Osteocyte (in vitro differentiated cells): ENCODE results near the gene ARVCF. TPM values are rescaled to one million over a fixed set of nuclear protein-coding genes. Genes with fewer than 3 reads are reported as not detected.

Experiments used
- DNase-seq: peaks from one replicate; pipeline ENCODE4 v3.0.0; 2021; ENCODE audit warnings: mixed read lengths; ENCODE audit not compliant: unreplicated experiment; ENCODE audit errors: extremely low spot score
- H3K27ac Mint-ChIP-seq: one replicate; pipeline ENCODE4 v1.8.0; 2021; ENCODE audit warnings: mild to moderate bottlenecking, mixed read lengths; ENCODE audit not compliant: unreplicated experiment
- H3K27me3 Mint-ChIP-seq: one replicate; pipeline ENCODE4 v1.8.0; 2021; ENCODE audit warnings: mixed read lengths; ENCODE audit not compliant: unreplicated experiment
- H3K36me3 Mint-ChIP-seq: one replicate; pipeline ENCODE4 v1.8.0; 2021; ENCODE audit warnings: mixed read lengths; ENCODE audit not compliant: unreplicated experiment
- H3K4me1 Mint-ChIP-seq: one replicate; pipeline ENCODE4 v1.8.0; 2021; ENCODE audit warnings: mixed read lengths; ENCODE audit not compliant: unreplicated experiment
- H3K4me3 Mint-ChIP-seq: one replicate; pipeline ENCODE4 v1.8.0; 2021; ENCODE audit warnings: mild to moderate bottlenecking, moderate library complexity, mixed read lengths; ENCODE audit not compliant: unreplicated experiment
- H3K9me3 Mint-ChIP-seq: one replicate; pipeline ENCODE4 v1.8.0; 2021; ENCODE audit warnings: mixed read lengths; ENCODE audit not compliant: unreplicated experiment
- total RNA-seq: library from RNA; stranded (reverse); gene quantifications from 2 replicates; pipeline ENCODE4 v1.2.1, GENCODE V29; 2021
- TF ChIP-seq, protein P1 (sequence below): fragments of 200-600 bp; sonication (generic); IDR thresholded peaks from 2 replicates; pipeline ENCODE4 v1.5.0; 2021; ENCODE audit warnings: antibody characterized with exemption, mild to moderate bottlenecking, moderate library complexity

Gene ARVCF
- total RNA-seq, 1 donor from 2014 or later = 29.3 TPM

DNA sequence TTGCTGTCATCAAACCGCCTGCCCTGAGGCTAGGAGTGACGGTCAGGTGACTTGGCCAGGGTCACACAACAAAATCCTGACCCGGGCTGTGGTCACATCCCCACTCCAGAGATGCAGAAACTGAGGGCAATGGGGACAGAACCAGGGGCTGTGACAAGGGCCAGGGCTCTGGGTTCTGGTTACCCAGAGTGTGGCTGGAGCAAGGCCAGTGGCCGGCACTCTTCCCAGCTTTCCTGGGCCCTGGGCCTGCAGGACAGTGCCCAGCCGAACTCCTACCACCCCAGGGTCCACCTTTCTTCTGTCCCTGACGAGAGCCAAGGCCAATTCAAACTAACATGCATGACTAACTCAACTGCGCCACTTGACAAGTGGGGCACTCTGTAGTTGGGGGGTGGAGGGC is 35.9 kb downstream of the ARVCF start:
- H3K9me3 Mint-ChIP-seq = no peaks in the 10 kb centered on the region
- peaks cover 10% of the 10 kb centered on the region for H3K4me1 Mint-ChIP-seq
- peaks cover 8% of the 10 kb centered on the region for H3K36me3 Mint-ChIP-seq
- TF ChIP-seq, protein P1, sequence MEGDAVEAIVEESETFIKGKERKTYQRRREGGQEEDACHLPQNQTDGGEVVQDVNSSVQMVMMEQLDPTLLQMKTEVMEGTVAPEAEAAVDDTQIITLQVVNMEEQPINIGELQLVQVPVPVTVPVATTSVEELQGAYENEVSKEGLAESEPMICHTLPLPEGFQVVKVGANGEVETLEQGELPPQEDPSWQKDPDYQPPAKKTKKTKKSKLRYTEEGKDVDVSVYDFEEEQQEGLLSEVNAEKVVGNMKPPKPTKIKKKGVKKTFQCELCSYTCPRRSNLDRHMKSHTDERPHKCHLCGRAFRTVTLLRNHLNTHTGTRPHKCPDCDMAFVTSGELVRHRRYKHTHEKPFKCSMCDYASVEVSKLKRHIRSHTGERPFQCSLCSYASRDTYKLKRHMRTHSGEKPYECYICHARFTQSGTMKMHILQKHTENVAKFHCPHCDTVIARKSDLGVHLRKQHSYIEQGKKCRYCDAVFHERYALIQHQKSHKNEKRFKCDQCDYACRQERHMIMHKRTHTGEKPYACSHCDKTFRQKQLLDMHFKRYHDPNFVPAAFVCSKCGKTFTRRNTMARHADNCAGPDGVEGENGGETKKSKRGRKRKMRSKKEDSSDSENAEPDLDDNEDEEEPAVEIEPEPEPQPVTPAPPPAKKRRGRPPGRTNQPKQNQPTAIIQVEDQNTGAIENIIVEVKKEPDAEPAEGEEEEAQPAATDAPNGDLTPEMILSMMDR = no peak
- H3K27me3 Mint-ChIP-seq = no peaks in the 10 kb centered on the region
- H3K4me3 Mint-ChIP-seq = no peak overlapping the region
- DNase-seq = no peak
- H3K27ac Mint-ChIP-seq = no peak overlapping the region

DNA sequence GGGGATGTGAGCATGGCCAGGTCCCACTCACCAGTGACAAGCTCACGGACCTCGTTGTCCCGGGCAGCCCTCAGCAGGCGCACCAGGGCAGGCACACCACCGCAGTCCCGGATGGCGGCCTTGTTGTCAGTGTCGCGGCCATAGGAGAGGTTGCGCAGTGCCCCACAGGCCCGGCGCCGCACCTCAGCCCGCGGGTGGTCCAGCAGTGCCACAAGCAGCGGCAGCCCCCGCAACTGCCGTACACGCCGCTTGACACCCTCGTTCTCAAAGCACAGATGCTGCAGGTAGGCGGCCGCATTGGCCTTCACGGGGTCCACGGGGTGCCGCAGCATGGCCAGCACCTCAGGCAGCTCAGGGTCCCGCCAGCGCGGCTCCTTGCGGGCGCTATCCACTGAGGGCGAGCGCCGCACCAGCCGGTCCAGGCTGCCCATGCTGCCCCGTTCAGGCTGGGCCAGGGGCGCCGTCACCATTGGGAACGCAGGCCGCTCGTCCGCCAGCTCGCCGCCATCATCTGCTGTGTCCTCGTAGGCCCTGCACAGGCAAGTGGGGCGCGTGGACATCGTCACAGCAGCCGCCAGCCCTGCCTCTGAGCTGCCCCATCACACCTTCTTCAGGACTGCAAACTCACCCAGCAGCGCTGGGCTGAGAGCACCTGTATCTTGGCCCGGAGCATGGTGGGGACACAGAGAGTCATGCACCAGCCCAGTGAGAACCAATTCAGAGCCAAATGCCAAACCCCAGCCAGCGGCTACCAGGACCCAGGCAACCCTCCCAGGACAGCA is 36.7 kb downstream of the ARVCF start:
- Mint-ChIP-seq H3K27ac (no peak overlapping the region), H3K4me1 (peaks cover 11% of the 10 kb centered on the region), H3K9me3 (no peaks in the 10 kb centered on the region), H3K36me3 (peaks cover 8% of the 10 kb centered on the region), H3K27me3 (no peaks in the 10 kb centered on the region), H3K4me3 (no peak overlapping the region)
- DNase-seq = no peak
- TF ChIP-seq, protein P1 = no peak

DNA sequence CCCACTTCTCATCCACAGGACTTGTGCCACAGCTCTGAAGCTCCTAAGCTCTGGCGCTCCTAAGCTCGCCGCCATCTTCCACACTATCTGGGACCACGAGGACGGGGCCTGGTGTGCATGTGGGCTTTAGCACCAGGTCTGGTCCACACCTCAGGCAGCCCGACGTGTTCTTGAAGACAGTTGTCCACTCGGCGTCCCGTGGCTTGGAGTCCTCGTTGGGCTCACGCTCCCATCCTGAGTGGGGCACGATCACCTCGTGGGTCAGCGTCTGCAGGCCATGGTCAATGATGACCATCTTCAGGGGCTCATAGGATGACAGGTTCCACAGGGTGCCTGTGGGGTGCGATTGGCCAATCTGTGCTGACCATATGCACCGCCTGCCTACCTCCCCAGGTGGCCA is 37.9 kb downstream of the ARVCF start:
- no peak for DNase-seq
- TF ChIP-seq, protein P1 = no peak
- Mint-ChIP-seq H3K4me3 (no peak overlapping the region), H3K4me1 (peaks cover 10% of the 10 kb centered on the region), H3K27me3 (no peaks in the 10 kb centered on the region), H3K36me3 (peaks cover 8% of the 10 kb centered on the region), H3K9me3 (no peaks in the 10 kb centered on the region), H3K27ac (no peak overlapping the region)

DNA sequence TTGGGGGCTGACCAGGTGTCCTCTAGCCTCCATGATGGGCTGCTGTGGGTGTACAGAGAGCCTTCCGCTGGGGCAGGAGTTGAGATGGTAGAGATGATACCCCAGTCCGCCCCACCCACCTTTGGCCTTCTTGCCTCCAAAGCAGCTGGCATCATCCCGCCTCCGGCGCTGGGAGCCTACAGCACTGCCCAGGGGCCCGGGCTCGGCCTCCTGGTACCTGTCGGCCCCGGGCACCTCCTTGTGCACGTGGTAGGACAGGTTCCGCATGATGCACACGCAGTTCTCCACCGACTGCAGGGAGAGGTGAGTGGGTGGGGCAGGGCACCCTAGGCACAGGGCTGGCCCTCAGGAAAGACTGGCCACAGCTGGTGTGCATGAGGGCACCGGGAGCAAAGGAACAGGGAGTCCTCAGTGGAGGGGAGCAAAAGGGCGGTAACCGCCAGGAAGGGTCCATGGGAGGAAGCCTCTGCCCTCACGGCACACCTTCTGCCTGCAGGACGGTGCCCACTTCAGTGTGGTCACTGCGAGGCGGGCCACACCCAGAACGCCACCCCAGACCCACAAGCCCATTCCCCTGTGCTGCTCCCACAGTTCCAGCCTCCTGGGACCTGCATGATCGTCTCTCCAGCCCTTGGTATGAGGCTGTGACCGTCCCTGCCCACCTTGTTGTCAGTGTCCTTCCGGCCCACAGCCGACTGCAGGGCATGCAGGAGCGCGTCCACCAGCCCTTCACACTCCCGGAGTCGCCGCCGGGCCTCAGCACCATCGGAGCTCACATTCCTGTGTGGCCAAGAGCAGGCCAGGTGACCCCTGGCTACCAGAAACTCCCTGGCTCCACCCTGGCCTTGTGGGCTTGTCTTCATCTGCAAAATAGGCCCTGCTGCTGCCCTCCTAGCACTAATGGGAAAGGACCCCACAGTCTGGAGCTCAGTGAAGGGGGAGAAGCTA is 39.1 kb downstream of the ARVCF start:
- Mint-ChIP-seq H3K4me1 (peaks cover 9% of the 10 kb centered on the region), H3K9me3 (no peaks in the 10 kb centered on the region), H3K4me3 (no peak overlapping the region), H3K27ac (no peak overlapping the region), H3K27me3 (no peaks in the 10 kb centered on the region), H3K36me3 (peaks cover 8% of the 10 kb centered on the region)
- TF ChIP-seq, protein P1 = no peak
- DNase-seq = no peak

DNA sequence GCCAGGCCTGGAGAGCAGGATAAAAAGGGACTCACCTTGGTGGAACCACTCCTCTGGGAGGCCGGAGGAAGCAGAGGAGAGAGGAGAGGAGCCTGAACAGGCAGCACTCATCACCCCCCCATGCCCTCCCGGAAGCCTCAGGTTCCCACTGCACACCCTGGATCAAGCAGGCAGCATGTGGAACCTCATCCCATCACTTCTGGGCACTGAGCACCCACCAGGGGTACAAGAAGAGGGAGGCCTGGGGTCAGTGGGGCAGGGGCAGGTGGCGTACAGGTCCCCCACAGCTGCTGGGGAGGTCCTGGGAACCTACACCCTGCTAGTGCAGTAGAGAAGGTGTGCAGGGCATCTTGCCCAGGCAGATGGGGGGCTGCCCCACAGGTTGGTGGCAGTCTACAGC is 40.0 kb downstream of the ARVCF start:
- no peaks in the 10 kb centered on the region for H3K9me3 Mint-ChIP-seq
- H3K36me3 Mint-ChIP-seq = peaks cover 8% of the 10 kb centered on the region
- no peaks in the 10 kb centered on the region for H3K27me3 Mint-ChIP-seq
- peaks cover 9% of the 10 kb centered on the region for H3K4me1 Mint-ChIP-seq
- no peak for DNase-seq
- TF ChIP-seq, protein P1 = no peak
- no peak overlapping the region for H3K27ac Mint-ChIP-seq
- no peak overlapping the region for H3K4me3 Mint-ChIP-seq
